ENCODE results near the gene EDA. TPM values are rescaled to one million over a fixed set of nuclear protein-coding genes. Genes with fewer than 3 reads are reported as not detected.

The EDA gene
- total RNA-seq, 1 donor from 2014 or later = 2.5 TPM

DNA sequence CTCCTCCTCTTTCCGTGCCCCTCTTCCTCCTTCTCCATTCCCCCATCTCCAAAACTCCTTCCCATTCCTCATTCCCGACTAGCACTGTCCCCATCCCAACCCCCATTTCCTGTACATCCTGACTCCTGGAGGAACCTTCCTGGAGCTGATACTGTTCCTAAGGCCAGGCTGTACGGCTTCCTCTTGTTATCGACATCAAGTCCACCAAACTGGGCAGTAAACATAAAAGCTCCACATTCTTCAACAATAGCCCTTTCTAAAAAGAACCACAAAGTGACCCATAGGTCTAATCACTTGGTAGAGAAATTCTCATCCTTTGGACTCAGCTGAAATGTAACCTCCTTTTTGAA is 410.9 kb downstream of the EDA start:
- TF ChIP-seq CTCF (IDR thresholded peaks at IDR 0.05; ENCODE audit: insufficient read depth, low read length, poor library complexity, severe bottlenecking) = no peak
- Histone ChIP-seq H3K27me3 (ENCODE audit: control insufficient read depth, insufficient read depth, low read length) (no peaks in the 10 kb centered on the region), H3K4me3 (ENCODE audit: low read depth, low read length) (no peak overlapping the region), H3K36me3 (ENCODE audit: control insufficient read depth, insufficient read depth, low read length) (no peaks in the 10 kb centered on the region)
- no peak for DNase-seq (ENCODE audit: low read depth)

- no peaks in the 10 kb centered on the region for H3K36me3 ChIP-seq (ENCODE audit: control insufficient read depth, insufficient read depth, low read length)
- no peak for DNase-seq (ENCODE audit: low read depth)
- H3K27me3 ChIP-seq (ENCODE audit: control insufficient read depth, insufficient read depth, low read length) = no peaks in the 10 kb centered on the region
- TF ChIP-seq CTCF (IDR thresholded peaks at IDR 0.05; ENCODE audit: insufficient read depth, low read length, poor library complexity, severe bottlenecking) = no peak
- no peak overlapping the region for H3K4me3 ChIP-seq (ENCODE audit: low read depth, low read length)
Observed at GRCh38 chrX:70029863-70030262, 413.9 kb downstream of the EDA start.

DNA sequence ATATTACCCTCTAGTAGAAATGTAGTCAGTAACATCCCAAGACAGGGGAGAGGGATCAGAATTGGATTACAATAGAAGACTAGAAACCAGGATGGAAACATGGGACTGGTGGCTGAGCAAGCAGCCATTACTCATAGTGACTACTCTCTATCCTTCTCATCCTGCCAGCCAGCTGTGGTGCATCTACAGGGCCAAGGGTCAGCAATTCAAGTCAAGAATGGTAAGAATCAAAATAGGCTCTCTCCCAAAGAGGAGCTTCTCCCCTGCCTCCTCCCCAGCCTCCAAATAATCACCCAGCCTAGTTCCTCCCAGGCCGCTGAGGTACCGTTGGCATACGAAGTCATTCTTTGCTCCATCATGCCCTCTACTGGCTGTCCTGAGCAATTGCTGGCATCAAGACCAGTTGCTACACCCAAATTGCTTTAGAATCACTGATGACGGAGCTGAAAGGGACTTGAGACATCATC is 414.4 kb downstream of the EDA start:
- no peaks in the 10 kb centered on the region for H3K36me3 ChIP-seq (ENCODE audit: control insufficient read depth, insufficient read depth, low read length)
- H3K27me3 ChIP-seq (ENCODE audit: control insufficient read depth, insufficient read depth, low read length) = no peaks in the 10 kb centered on the region
- no peak for DNase-seq (ENCODE audit: low read depth)
- TF ChIP-seq CTCF (IDR thresholded peaks at IDR 0.05; ENCODE audit: insufficient read depth, low read length, poor library complexity, severe bottlenecking) = peak; percentile 79
- no peak overlapping the region for H3K4me3 ChIP-seq (ENCODE audit: low read depth, low read length)

DNA sequence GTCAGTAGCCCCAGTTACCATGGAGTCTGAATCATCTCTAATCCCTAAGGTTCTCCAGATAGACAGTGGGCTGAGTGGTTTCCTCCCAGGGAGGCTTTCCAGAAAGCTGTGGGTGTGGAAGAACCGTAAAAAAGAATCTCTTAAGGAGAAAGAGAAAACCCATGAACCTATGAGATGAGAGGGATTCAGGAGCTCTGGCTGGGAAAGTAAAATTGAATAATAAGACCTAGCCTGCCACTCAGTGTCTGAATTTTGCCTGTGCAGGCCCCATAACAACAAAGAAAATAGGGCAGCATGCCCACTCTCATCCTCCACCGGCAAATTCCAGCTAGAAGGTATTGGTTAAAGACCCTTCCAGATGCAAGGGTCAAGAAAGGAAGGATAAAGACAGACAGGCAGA is 416.9 kb downstream of the EDA start:
- Histone ChIP-seq H3K4me3 (ENCODE audit: low read depth, low read length) (no peak overlapping the region), H3K36me3 (ENCODE audit: control insufficient read depth, insufficient read depth, low read length) (no peaks in the 10 kb centered on the region), H3K27me3 (ENCODE audit: control insufficient read depth, insufficient read depth, low read length) (no peaks in the 10 kb centered on the region)
- DNase-seq (ENCODE audit: low read depth) = no peak
- TF ChIP-seq CTCF (IDR thresholded peaks at IDR 0.05; ENCODE audit: insufficient read depth, low read length, poor library complexity, severe bottlenecking) = no peak

- H3K36me3 ChIP-seq (ENCODE audit: control insufficient read depth, insufficient read depth, low read length) = no peaks in the 10 kb centered on the region
- peak; percentile 54 for TF ChIP-seq CTCF (IDR thresholded peaks at IDR 0.05; ENCODE audit: insufficient read depth, low read length, poor library complexity, severe bottlenecking)
- no peak for DNase-seq (ENCODE audit: low read depth)
Observed at GRCh38 chrX:70033348-70034051, 417.6 kb downstream of the EDA start.

DNA sequence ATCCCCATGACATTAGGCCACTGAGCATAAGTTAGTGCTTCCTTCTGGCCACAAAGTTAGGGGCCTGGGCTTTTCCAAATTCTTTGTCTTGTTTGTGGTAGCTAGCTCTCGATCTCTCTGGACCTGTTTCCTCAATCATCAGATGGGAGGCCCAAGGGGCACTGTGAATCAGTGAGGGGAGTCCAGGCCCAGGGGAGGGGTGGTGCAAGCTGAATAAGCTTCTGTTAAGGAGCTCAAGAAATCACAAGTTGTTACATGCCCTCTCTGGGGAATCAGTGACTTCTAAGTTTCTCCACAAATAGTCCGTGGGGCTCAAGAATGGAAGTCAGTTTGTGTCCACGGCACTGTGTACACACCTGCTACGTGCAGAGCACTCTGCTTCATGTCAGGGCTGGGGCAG is 418.7 kb downstream of the EDA start:
- DNase-seq (ENCODE audit: low read depth) = no peak
- H3K4me3 ChIP-seq (ENCODE audit: low read depth, low read length) = no peak overlapping the region
- H3K27me3 ChIP-seq (ENCODE audit: control insufficient read depth, insufficient read depth, low read length) = no peaks in the 10 kb centered on the region
- H3K36me3 ChIP-seq (ENCODE audit: control insufficient read depth, insufficient read depth, low read length) = no peaks in the 10 kb centered on the region
- no peak for TF ChIP-seq CTCF (IDR thresholded peaks at IDR 0.05; ENCODE audit: insufficient read depth, low read length, poor library complexity, severe bottlenecking)

More at GRCh38 chrX:70033348-70034051, 417.6 kb downstream of the EDA start:
- Histone ChIP-seq H3K4me3 (ENCODE audit: low read depth, low read length) (no peak overlapping the region), H3K27me3 (ENCODE audit: control insufficient read depth, insufficient read depth, low read length) (no peaks in the 10 kb centered on the region)
